Suprapubic skin (tissue), 4 donors: ENCODE data around the gene LAYN. TPM values are rescaled to one million over a fixed set of nuclear protein-coding genes. Genes with fewer than 3 reads are reported as not detected.

ENCODE experiments used
- DNase-seq, 2 donors: peaks; one replicate each; pipeline ENCODE4 v3.0.0-alpha.2; 2019; ENCODE audit warnings: low spot score in 2 of 2
- H3K27ac ChIP-seq: fragments of 200-600 bp; sonication (generic); one replicate; pipeline ENCODE4 v1.5.1; 2019
- H3K27me3 ChIP-seq: fragments of 200-600 bp; sonication (generic); one replicate; pipeline ENCODE4 v1.5.1; 2019
- H3K36me3 ChIP-seq: fragments of 200-600 bp; sonication (generic); one replicate; pipeline ENCODE4 v1.5.1; 2019
- H3K4me1 ChIP-seq: fragments of 200-600 bp; sonication (generic); one replicate; pipeline ENCODE4 v1.5.1; 2019
- H3K4me3 ChIP-seq: fragments of 200-600 bp; sonication (generic); one replicate; pipeline ENCODE4 v1.5.1; 2019; ENCODE audit warnings: mild to moderate bottlenecking
- H3K9me3 ChIP-seq: fragments of 200-600 bp; sonication (generic); one replicate; pipeline ENCODE4 v1.5.1; 2019
- CTCF ChIP-seq, 2 donors: fragments of 200-600 bp in 1 of 2; fragments of 450-650 bp in 1 of 2; sonication (generic) in 1 of 2; IDR thresholded peaks; one replicate each; pipeline ENCODE4 v1.5.1; 2016 to 2019; ENCODE audit warnings: antibody characterized with exemption in 2 of 2, mild to moderate bottlenecking in 1 of 2, moderate library complexity in 1 of 2
- EP300 ChIP-seq: sonication (generic); formaldehyde crosslinking; IDR thresholded peaks from one replicate; pipeline ENCODE4 v1.6.1; 2017; ENCODE audit warnings: antibody characterized with exemption
- POLR2A ChIP-seq, 2 donors: fragments of 450-650 bp; IDR thresholded peaks; one replicate each; pipeline ENCODE4 v1.6.1; 2017; ENCODE audit warnings: antibody characterized with exemption in 2 of 2, mild to moderate bottlenecking in 2 of 2, moderate library complexity in 2 of 2
- POLR2AphosphoS5 ChIP-seq, 3 donors: sonication (generic); formaldehyde crosslinking; IDR thresholded peaks; one replicate each; pipeline ENCODE4 v1.6.1; 2017; ENCODE audit warnings: antibody characterized with exemption in 3 of 3
- WGBS: methylation state at CpG from one replicate; pipeline ENCODE4 v1.1.5; 2018; 5-methylcytosine and 5-hydroxymethylcytosine counted together
- total RNA-seq, 4 donors: library from RNA; depleted of rRNA; stranded (reverse); fragments of >200 nt; gene quantifications; one replicate each; pipeline ENCODE4 v1.1.0, GENCODE V29; 2016

LAYN gene
- total RNA-seq, 4 donors from 2014 or later, result 1.5 to 4.7 (median 1.9) TPM

- H3K27ac ChIP-seq, result no peak overlapping the region
- WGBS, result 78% methylated on average over 5 of the region's 5 CpGs
Observed at GRCh38 chr11:111532365-111532709, 8.2 kb upstream of the LAYN start.

GRCh38 chr11:111535281-111535680, 5.2 kb upstream of the LAYN start:
- H3K27ac ChIP-seq, result no peak overlapping the region
- DNase-seq, result no peak
- H3K36me3 ChIP-seq, result no peaks in the 10 kb centered on the region
- no peak for TF ChIP-seq CTCF (IDR thresholded peaks at IDR 0.05)
- TF ChIP-seq EP300, result no peak
- no peak for TF ChIP-seq POLR2A (IDR thresholded peaks at IDR 0.05)
- no peak for TF ChIP-seq POLR2AphosphoS5 (IDR thresholded peaks at IDR 0.05)
- peaks cover 28% of the 10 kb centered on the region for H3K27me3 ChIP-seq
- H3K9me3 ChIP-seq, result no peaks in the 10 kb centered on the region
- H3K4me3 ChIP-seq, result no peak overlapping the region
- peaks cover 4% of the 10 kb centered on the region for H3K4me1 ChIP-seq
- WGBS, result 87% methylated on average over 6 of the region's 6 CpGs

More at GRCh38 chr11:111532365-111532709, 8.2 kb upstream of the LAYN start:
- TF ChIP-seq POLR2A (IDR thresholded peaks at IDR 0.05) (no peak), POLR2AphosphoS5 (IDR thresholded peaks at IDR 0.05) (no peak), EP300 (no peak), CTCF (IDR thresholded peaks at IDR 0.05) (no peak)
- no peak for DNase-seq
- Histone ChIP-seq H3K4me1 (no peaks in the 10 kb centered on the region), H3K36me3 (no peaks in the 10 kb centered on the region), H3K9me3 (no peaks in the 10 kb centered on the region), H3K4me3 (no peak overlapping the region), H3K27me3 (peaks cover 13% of the 10 kb centered on the region)

GRCh38 chr11:111537336-111537860, 3.1 kb upstream of the LAYN start:
- Histone ChIP-seq H3K27ac (no peak overlapping the region), H3K36me3 (no peaks in the 10 kb centered on the region), H3K4me3 (no peak overlapping the region), H3K9me3 (no peaks in the 10 kb centered on the region), H3K27me3 (peaks cover 44% of the 10 kb centered on the region), H3K4me1 (peaks cover 22% of the 10 kb centered on the region)
- no peak for DNase-seq
- 83% methylated on average over 3 of the region's 3 CpGs for WGBS
- TF ChIP-seq EP300, result no peak
- TF ChIP-seq CTCF (IDR thresholded peaks at IDR 0.05), result no peak
- TF ChIP-seq POLR2A (IDR thresholded peaks at IDR 0.05), result no peak
- no peak for TF ChIP-seq POLR2AphosphoS5 (IDR thresholded peaks at IDR 0.05)

- WGBS, result 94% methylated on average over 1 of the region's 1 CpG
- Histone ChIP-seq H3K9me3 (no peaks in the 10 kb centered on the region), H3K4me3 (no peak overlapping the region), H3K27ac (no peak overlapping the region), H3K36me3 (no peaks in the 10 kb centered on the region), H3K4me1 (peaks cover 22% of the 10 kb centered on the region), H3K27me3 (peaks cover 44% of the 10 kb centered on the region)
- DNase-seq, result no peak
- TF ChIP-seq CTCF (IDR thresholded peaks at IDR 0.05), result no peak
- TF ChIP-seq EP300, result no peak
- TF ChIP-seq POLR2AphosphoS5 (IDR thresholded peaks at IDR 0.05), result no peak
- TF ChIP-seq POLR2A (IDR thresholded peaks at IDR 0.05), result no peak
Observed at GRCh38 chr11:111538407-111539114, 2.0 kb upstream of the LAYN start.

- Histone ChIP-seq H3K27me3 (peaks cover 41% of the 10 kb centered on the region), H3K4me3 (peak overlapping the region; percentile 56), H3K4me1 (peaks cover 22% of the 10 kb centered on the region), H3K27ac (no peak overlapping the region), H3K36me3 (no peaks in the 10 kb centered on the region), H3K9me3 (no peaks in the 10 kb centered on the region)
- WGBS, result 81% methylated on average over 9 of the region's 9 CpGs
- DNase-seq, result no peak
- TF ChIP-seq POLR2AphosphoS5 (IDR thresholded peaks at IDR 0.05), result no peak
- TF ChIP-seq EP300, result no peak
- no peak for TF ChIP-seq POLR2A (IDR thresholded peaks at IDR 0.05)
- TF ChIP-seq CTCF (IDR thresholded peaks at IDR 0.05), result no peak
Observed at GRCh38 chr11:111539426-111540113, 950 bp upstream of the LAYN start.
